ENCODE results near the gene CFAP20DC.

DNA sequence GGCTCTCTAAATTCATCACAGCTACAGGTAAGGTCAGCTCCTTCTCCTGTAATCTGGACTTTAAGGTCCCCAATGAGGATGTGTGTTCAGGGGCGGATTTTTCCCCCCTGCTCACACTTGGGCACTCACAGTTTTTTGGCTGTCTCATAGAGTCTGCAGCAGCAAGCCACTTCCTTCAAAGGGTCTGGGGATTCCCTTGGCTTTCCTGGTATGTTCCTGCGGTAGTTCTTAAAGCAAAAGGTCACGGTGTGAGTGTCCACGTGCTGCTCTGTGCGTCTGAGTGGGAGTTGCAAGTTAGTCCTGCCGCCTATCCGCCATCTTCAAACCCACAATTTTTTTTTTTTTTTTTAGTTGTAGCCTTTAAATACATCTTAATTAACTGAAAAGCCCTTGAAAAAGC lies 15.4 kb upstream of the CFAP20DC start:
- TF ChIP-seq, protein P1, sequence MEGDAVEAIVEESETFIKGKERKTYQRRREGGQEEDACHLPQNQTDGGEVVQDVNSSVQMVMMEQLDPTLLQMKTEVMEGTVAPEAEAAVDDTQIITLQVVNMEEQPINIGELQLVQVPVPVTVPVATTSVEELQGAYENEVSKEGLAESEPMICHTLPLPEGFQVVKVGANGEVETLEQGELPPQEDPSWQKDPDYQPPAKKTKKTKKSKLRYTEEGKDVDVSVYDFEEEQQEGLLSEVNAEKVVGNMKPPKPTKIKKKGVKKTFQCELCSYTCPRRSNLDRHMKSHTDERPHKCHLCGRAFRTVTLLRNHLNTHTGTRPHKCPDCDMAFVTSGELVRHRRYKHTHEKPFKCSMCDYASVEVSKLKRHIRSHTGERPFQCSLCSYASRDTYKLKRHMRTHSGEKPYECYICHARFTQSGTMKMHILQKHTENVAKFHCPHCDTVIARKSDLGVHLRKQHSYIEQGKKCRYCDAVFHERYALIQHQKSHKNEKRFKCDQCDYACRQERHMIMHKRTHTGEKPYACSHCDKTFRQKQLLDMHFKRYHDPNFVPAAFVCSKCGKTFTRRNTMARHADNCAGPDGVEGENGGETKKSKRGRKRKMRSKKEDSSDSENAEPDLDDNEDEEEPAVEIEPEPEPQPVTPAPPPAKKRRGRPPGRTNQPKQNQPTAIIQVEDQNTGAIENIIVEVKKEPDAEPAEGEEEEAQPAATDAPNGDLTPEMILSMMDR (IDR thresholded peaks at IDR 0.05): no peak
- TF ChIP-seq POLR2AphosphoS5 (IDR thresholded peaks at IDR 0.05) (no peak), EP300 (IDR thresholded peaks at IDR 0.05) (no peak), POLR2A (IDR thresholded peaks at IDR 0.05) (no peak)
